SIG-M5 (cell line): ENCODE results near the gene ADAMTSL1.

Source experiments
- DNase-seq: peaks from one replicate; lab custom pipeline; 2025; lab: John Stamatoyannopoulos, UW

The ADAMTSL1 gene

GRCh38 chr9:18662320-18662719 is 188.4 kb downstream of the ADAMTSL1 start:
- no peak for DNase-seq

- DNase-seq, result no peak
Observed at GRCh38 chr9:18665947-18666346, 192.0 kb downstream of the ADAMTSL1 start.

- DNase-seq, result no peak
Observed at GRCh38 chr9:18666348-18666747, 192.4 kb downstream of the ADAMTSL1 start.

- no peak for DNase-seq
Observed at GRCh38 chr9:18666986-18667772, 193.2 kb downstream of the ADAMTSL1 start.

- DNase-seq, result no peak
Observed at GRCh38 chr9:18668944-18669343, 195.0 kb downstream of the ADAMTSL1 start.

GRCh38 chr9:18672706-18673105 is 198.8 kb downstream of the ADAMTSL1 start:
- no peak for DNase-seq

GRCh38 chr9:18673179-18673578 is 199.2 kb downstream of the ADAMTSL1 start:
- DNase-seq, result no peak

- no peak for DNase-seq
Observed at GRCh38 chr9:18675332-18675731, 201.4 kb downstream of the ADAMTSL1 start.

GRCh38 chr9:18675973-18676372 is 202.0 kb downstream of the ADAMTSL1 start:
- DNase-seq, result no peak

- no peak for DNase-seq
Observed at GRCh38 chr9:18676525-18676924, 202.6 kb downstream of the ADAMTSL1 start.

- DNase-seq, result no peak
Observed at GRCh38 chr9:18678821-18679590, 205.1 kb downstream of the ADAMTSL1 start.

- no peak for DNase-seq
Observed at GRCh38 chr9:18682907-18683306, 209.0 kb downstream of the ADAMTSL1 start.

- no peak for DNase-seq
Observed at GRCh38 chr9:18683312-18683711, 209.4 kb downstream of the ADAMTSL1 start.

- no peak for DNase-seq
Observed at GRCh38 chr9:18683851-18684250, 209.9 kb downstream of the ADAMTSL1 start.

GRCh38 chr9:18684593-18685317 is 210.8 kb downstream of the ADAMTSL1 start:
- DNase-seq, result no peak

GRCh38 chr9:18688581-18689565 is 214.9 kb downstream of the ADAMTSL1 start:
- no peak for DNase-seq

GRCh38 chr9:18689921-18690320 is 216.0 kb downstream of the ADAMTSL1 start:
- DNase-seq, result no peak

- no peak for DNase-seq
Observed at GRCh38 chr9:18692268-18692667, 218.3 kb downstream of the ADAMTSL1 start.

GRCh38 chr9:18692962-18693361 is 219.0 kb downstream of the ADAMTSL1 start:
- no peak for DNase-seq

- no peak for DNase-seq
Observed at GRCh38 chr9:18694959-18695668, 221.2 kb downstream of the ADAMTSL1 start.

- no peak for DNase-seq
Observed at GRCh38 chr9:18698992-18699391, 225.0 kb downstream of the ADAMTSL1 start.
